Stimulated activated CD4-positive, alpha-beta T cell treated with anti-CD3 and anti-CD28 coated beads, TNF-alpha, amount 100 ng/mL, for 48 hours (primary cell): Measurements from ENCODE around the gene RBM19.
"Not testable (repeated sequence)": the region's sequence is repeated elsewhere in the genome, so short reads cannot be mapped to it uniquely, and the experiment has no call there.

ENCODE experiments used
- DNase-seq, 3 donors: peaks; one replicate each; pipeline ENCODE4 v3.0.0-alpha.2; 2020; ENCODE audit warnings: low read depth in 3 of 3

Gene RBM19

GRCh38 chr12:113903381-113903863 lies 62.7 kb downstream of the RBM19 start:
- DNase-seq, result no peak

DNA sequence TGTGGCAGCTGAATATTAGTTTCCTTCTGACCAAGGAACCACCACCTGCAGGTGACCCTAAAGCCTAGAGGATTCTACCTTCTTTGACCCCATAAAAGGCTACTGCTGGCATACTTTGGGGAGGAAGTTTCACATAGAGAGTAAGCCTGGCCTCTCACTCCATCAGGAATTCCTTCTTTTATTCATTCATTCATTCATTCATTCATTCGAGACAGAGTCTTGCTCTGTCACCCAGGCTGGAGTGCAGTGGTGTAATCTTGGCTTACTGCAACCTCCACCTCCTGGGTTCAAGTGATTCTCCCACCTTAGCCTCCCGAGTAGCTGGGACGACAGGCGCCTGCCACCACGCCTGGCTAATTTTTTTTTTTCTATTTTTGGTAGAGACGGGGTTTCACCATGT lies 64.8 kb downstream of the RBM19 start:
- not testable (repeated sequence) for DNase-seq

DNA sequence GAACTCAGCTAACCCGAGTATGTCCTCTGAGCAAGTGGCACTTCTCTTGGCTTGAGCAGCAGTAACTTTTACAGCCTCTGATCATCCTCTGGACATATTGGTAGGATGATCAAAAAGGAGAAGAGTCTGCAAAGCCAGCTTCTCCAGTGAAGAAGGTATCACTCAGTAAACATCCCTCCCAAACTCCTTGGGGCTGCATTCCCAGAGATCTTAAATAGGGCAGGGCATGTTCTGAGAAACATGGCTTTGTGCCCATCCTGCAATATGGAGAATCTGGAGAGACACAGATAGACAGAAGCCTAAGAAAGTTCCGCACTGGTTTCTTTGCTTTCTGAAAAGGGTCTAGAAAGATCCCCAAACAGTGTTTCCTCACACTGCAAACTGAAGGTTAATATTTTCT lies 65.4 kb downstream of the RBM19 start:
- DNase-seq, result no peak

GRCh38 chr12:113899561-113900471 lies 66.3 kb downstream of the RBM19 start:
- no peak for DNase-seq

DNA sequence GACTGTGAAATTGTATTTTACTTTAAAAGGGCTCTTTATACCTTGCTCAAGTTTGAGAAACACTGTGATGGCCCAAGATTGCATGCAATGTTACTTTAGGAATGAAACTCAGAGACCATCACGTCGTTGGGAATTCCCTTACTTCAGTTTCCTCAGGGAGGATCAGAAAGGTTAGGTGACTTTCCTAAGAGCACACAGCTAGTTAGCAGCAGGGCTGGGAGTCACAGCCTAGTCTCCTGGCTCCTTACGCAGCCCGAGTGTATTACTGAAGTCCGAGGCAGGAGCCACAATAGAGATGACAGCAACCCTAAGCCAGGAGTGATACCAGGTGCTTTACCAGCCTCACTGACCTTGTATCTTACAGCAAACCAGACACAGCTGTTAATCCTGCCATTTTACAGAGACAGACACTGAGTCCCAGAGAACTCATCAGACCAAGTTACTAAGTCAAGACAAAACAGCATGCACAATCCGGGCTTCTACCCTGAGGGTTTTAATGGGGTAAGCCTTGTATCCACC lies 67.0 kb downstream of the RBM19 start:
- no peak for DNase-seq

- no peak for DNase-seq
These were observed 67.7 kb downstream of the RBM19 start for GRCh38 chr12:113898466-113898865.

GRCh38 chr12:113897406-113897805 lies 68.7 kb downstream of the RBM19 start:
- no peak for DNase-seq

- no peak for DNase-seq
These were observed 69.3 kb downstream of the RBM19 start for GRCh38 chr12:113896841-113897240.

DNA sequence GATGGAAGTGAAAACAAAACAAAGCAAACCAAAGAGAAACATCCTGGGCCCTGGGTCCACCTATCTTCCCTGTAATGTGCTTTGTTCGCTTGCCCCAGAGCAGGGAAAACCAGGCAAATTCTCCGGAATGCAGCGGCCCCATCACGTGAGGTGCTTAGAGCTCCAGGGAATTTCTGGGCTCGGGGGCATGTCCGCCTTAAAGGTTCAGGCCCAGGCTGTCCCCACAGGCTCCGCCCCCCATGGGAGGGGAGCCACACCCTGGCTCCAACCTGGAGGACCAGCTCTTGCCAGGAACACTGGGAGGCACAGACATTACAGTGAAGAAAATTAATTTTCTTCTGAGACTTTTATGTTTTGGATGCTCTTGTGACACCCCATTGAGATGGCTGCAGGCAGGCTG lies 69.9 kb downstream of the RBM19 start:
- no peak for DNase-seq

- no peak for DNase-seq
These were observed 70.9 kb downstream of the RBM19 start for GRCh38 chr12:113895176-113895575.

DNA sequence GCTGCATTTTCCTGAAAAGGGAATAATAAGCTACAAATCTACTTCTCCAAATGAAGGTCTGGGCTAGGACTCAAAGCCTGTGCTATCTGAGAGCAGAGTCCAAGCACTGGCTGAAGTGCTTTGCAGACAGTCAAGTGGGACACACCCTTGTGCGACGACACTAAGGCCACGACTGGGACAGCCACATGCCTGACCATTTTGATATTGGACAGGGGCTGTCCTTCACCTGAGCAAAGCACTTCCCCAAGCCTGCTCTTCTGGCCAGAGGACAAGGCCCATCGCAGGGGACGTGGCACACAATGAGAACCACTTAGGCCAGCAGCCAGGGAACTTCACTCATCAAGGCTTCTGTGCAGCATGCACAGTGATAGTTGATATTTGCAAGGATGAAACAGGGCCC lies 71.4 kb downstream of the RBM19 start:
- DNase-seq, result no peak

- DNase-seq, result no peak
These were observed 72.9 kb downstream of the RBM19 start for GRCh38 chr12:113893221-113893620.

DNA sequence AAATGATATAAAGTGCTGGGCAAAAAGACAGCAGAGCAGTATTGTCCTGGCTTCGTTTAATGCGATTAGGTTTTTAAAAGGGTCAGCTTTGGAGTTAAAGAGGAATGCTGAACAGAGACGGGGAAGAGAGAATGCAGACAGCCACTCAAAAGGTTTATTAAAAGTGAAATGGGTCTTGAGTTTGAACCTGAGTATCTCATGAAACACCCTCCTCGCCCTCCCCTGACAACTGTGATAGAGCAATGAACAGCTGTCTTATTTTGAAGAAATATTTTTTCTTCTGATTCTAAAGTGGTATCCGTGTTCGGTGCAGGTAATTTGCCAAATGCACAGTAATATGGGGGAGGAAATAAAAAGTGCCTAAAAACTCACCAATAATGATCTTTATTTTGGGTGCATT lies 73.6 kb downstream of the RBM19 start:
- no peak for DNase-seq

DNA sequence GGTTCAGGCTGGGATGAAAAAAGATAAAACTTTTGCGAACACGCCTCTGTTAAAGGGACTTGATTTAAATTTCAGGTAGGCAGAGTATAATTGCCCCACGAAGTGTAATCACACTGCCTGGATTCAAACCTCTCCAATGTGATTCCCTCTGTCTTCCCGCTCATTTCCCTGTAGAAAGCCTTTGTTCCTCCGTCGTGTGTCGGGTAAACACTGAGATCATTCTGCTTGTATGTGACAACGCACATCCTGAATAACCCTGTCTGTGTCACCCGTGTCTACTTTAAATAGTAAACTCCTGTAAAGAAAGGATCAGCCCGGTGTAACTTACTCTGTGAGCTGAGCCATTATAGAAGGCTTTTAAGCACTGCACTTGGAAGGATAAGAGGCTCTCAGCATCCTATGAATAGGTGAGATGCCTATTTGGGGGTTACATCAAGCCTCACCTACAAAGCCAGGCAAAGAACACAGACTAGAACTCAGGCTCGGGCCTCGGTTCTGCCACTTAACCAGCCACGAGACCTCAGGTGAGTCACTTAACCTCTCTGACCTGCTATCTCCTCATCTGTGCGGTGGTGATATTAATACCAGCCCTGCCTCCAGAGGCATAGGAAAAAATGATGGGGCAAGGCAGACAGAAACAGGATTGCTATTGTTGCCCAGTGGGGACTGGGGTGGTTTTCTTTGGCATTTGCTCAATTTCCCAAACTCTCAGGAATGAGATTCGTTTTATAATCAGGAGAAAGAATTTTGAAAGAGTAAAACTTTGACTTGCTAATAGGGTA lies 74.2 kb downstream of the RBM19 start:
- DNase-seq, result no peak

- DNase-seq, result no peak
These were observed 74.9 kb downstream of the RBM19 start for GRCh38 chr12:113891167-113891692.

DNA sequence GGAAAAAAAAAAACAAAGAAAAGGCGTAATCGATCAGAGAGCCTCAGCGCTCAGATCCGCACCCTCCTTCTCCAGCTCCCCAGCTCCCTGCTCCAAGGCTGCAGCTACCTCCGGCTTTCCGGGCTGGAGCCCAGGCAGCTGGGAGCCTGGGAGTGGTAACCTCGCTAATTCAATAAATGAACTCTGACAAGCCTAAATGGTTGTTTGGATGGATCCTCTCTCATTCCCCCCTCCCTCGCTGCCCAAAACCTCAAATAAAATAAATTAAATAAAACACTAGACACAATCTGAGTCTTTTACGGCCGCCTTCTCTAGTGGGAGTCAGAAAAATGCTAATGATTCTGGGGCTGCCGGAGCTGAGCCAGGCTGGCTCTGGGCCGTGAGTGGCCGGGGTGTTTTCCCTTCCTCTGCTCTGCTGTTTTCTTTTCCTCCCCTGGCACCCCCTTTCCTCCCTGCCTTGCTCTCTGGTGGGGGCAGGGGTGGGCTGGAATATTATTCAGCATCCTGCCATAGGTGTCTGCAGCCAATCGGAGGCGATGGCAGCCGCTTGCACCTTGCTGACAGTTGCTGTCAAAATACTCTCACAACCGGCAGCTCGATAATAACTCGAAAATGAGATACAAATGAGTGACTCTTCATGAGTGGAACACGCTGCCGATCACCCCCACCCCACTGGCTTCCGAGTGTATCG lies 76.1 kb downstream of the RBM19 start:
- no peak for DNase-seq

- no peak for DNase-seq
These were observed 77.0 kb downstream of the RBM19 start for GRCh38 chr12:113889076-113889475.

DNA sequence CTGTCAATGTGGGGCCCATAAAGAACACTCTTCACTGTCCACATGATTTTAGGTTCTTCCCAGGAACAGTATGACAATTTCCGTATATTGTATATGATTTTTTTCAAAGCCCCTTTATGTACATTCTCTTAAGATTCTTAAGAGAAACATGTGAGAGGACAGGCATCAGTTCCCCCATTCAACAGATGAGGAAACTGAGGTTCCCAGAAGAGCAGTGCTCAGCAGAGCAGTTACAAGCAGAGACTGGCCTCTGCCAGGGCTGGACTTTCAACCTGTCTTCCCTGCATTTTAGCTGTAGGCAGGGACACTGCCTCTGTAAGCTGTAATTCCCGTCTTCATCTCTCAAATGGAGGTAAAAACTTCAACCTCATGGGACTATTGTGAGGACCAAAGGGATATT lies 77.7 kb downstream of the RBM19 start:
- no peak for DNase-seq

DNA sequence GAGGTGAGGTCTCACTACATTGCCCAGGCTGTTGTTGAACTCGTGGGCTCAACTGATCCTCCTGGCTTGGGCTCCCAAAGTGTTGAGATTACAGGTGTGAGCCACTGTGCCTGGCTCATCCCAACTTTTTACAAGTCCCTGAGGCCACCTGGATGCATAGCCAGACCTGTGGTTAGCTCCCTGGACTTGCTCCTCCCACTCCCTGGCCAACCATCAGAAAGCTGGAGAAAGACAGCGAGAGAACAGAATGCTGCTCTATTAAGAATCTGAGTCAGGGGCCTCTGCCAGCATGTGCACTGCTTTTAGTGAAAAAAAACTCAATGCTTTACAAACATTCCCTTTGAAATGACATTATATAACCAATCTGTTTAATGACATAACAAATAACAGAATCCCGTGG lies 78.2 kb downstream of the RBM19 start:
- DNase-seq, result no peak

- DNase-seq, result no peak
These were observed 79.4 kb downstream of the RBM19 start for GRCh38 chr12:113886721-113887120.

- DNase-seq, result no peak
These were observed 81.7 kb downstream of the RBM19 start for GRCh38 chr12:113884392-113884791.

- no peak for DNase-seq
These were observed 83.4 kb downstream of the RBM19 start for GRCh38 chr12:113882690-113883089.
